HG02571 (cell line): ENCODE results near the gene UHRF1.
"Not testable (repeated sequence)": the region's sequence is repeated elsewhere in the genome, so short reads cannot be mapped to it uniquely, and the experiment has no call there.

Experiments
- ATAC-seq: cut with Tn5 transposase; IDR thresholded peaks from one replicate; pipeline ENCODE4 v1.9.1; 2021; ENCODE audit warnings: mild to moderate bottlenecking, moderate library complexity; ENCODE audit not compliant: unreplicated experiment

The UHRF1 gene

DNA sequence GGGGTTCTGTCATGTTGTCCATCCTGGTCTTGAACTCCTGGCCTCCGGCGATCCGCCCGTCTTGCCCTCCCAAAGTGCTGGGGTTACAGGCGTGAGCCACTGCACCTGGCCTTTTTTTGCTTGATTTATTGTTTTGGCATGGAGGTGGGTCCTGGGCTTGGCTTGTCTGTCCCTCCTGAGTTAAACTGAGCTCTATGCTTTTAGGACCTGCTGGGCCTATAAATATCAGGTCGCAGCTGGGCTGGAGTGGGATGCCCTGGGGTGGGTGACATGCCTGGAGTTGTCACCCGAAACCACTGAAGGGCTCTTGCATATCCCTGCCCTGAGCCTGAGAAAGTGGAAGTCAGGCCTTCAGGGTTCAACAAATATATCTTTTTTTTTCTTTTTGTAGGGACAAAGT is 12.2 kb upstream of the UHRF1 start:
- ATAC-seq, result no peak

DNA sequence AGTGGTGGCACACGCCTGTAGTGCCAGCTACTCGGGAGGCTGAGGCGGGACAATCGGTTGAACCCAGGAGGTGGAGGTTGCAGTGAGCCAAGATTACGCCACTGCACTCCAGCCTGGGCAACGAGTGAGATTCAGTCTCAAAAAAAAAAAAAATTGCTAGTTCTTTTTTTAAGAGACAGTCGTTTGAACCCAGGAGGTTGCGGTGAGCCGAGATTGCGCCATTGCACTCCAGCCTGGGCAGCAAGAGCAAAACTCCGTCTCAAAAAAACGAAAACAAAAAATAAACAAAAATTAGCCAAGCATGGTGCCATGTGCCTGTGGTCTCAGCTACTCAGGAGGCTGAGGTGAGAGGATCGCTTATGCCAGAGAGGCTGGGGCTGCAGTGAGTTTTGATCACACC is 8.4 kb upstream of the UHRF1 start:
- ATAC-seq, result not testable (repeated sequence)

GRCh38 chr19:4902796-4903195 is 6.5 kb upstream of the UHRF1 start, which contains the start of gene ARRDC5:
Gene ARRDC5, minus strand, starts transcription at chr19:4902896. Its CDS starts 71 bp downstream, at chr19:4902825.
- no peak for ATAC-seq

- no peak for ATAC-seq
These were observed 4.8 kb upstream of the UHRF1 start for GRCh38 chr19:4904481-4904880.

DNA sequence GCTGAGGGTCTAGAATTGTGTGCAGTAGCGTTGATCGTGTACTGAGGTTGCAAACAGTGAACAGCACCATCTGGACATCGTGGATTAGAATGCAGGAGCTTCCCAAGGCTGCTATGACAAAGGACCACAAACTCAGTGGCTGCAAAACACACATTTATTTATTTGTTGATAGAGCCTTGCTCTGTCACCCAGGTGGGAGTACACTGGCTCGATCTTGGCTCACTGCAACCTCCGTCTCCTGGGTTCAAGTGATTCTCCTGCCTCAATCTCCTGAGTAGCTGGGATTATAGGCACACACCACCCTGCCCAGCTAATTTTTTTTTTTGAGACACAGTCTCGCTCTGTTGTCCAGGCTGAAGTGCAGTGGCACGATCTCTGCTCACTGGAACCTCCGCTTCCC is 2.3 kb upstream of the UHRF1 start:
- ATAC-seq, result no peak

- ATAC-seq, result no peak
These were observed 941 bp upstream of the UHRF1 start for GRCh38 chr19:4908360-4908759.

DNA sequence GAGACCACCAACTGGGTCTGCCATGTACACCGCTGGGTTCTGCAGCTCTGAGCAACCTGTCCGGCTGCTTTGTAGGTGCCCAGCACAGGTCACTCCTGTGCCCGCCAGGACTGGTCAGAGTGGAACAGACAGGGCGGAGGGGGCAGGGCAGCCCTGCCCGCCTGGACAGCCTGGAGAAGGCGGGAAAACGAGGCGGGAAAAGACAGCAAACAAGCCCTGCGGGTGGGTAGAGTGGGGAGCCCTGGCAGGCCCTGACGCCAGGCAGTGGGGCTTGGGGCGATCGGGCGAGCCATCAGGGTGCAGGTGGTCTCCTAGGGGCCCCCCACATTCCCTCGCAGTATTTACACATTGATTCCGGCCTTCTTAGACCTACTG is 533 bp upstream of the UHRF1 start:
- ATAC-seq, result no peak

GRCh38 chr19:4909897-4910593 is 744 bp downstream of the UHRF1 start:
- peak; percentile 62 for ATAC-seq

DNA sequence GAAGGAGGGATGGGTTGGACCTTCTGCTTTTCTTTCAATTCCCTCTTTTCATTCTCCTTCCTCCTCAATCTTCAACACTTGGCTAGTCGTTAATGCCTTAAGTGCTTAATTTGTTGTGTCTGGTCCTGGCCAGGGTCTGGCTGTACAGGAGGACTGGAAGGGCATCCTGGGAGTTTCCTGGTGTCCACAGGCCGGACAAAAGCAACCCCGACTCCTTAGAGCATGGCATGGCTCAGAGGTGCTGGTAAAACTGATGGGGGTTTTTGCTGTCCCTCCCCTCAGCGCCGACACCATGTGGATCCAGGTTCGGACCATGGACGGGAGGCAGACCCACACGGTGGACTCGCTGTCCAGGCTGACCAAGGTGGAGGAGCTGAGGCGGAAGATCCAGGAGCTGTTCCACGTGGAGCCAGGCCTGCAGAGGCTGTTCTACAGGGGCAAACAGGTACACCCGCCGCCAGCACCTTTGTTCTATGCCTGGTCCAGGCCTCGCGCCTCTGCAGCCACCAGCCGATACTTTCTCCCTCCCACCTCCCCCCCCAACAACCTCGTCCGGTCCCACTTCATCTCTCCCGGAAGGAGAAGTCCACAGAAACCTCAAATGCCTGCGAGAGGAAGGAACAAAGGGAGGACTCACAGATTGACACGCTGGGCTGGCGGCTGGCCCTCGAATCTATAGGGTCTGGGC is 1.4 kb downstream of the UHRF1 start:
- no peak for ATAC-seq

- no peak for ATAC-seq
These were observed 2.0 kb downstream of the UHRF1 start for GRCh38 chr19:4911314-4911713.

DNA sequence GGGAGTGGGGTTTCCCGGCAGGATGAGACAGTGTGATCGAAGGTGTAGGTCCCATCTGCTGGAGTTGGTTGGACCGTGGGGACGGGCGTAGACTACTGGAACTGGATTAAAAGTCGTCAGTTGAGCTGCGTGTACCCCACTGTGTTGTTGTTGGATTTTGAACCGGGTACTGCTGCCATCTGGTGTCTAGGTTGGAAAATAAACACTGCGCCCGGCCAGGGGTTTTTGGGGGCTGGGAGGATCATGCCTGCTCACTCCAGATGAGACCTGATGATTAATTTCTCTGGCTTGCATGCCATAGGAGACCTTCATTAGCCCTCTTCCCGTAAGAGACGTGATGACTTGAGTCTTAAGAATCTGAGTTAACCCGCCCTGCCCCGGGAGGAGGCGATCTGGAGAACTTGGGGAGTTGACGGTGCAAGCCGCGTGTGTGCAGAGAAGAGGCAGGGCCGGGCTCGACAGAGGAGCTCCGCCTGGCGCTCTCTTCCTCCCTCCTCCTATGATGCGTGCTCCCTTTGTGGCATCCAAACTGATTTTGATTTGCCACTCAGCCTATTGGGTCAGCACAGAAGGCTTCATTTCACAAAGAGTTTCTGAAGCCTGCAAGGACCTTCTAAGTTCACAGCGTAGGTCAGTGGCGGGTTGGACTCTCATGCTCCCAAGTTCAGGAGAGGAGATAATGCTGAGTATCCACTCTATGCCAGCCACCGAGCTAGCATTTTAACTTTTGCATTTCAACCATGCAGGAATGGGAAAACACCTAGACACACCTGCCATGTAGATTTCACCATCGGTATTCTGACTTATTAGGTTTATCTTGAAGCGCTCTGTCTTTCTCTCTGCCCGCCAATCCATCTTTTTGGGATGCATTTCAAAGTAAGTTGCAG is 2.7 kb downstream of the UHRF1 start:
- ATAC-seq, result no peak

DNA sequence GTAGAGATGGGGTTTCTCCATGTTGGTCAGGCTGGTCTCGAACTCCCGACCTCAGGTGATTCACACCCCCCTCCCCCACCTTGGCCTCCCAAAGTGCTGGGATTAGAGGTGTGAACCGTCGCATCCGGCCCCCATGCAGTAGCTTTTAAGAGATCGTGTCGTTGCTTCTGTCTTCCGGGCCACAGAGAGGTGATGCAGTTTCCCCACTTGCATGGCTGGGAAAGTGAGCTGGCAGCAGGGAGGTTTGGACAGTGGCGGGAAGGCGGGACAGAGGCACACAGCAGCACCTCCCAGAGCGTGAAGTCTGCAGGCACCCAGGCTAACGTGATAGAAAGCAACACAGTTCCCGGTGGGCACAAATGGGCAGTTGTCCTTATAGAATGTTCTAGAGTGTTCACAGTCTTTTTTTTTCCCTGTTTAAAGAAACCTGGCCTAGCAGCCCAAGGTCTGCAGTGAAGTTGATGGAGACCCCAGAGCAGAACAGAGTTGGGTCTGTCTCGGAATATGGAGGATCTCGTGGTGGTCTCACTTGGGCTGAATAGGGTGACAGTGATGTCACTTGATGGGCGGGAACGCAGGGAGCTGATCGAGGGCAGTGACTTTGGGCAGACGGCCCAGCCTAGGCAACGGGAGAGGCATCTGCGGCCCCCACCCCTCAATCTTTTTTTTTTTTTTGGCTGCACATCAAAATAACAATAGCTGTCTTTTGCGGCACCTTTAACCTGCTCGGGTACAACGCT is 4.9 kb downstream of the UHRF1 start:
- ATAC-seq, result no peak

- no peak for ATAC-seq
These were observed 5.6 kb downstream of the UHRF1 start for GRCh38 chr19:4914736-4915501.

- ATAC-seq, result no peak
These were observed 7.2 kb downstream of the UHRF1 start for GRCh38 chr19:4916292-4917082.

GRCh38 chr19:4922530-4923275 is 13.4 kb downstream of the UHRF1 start:
- ATAC-seq, result no peak

- no peak for ATAC-seq
These were observed 14.0 kb downstream of the UHRF1 start for GRCh38 chr19:4923276-4923747.

- ATAC-seq, result no peak
These were observed 19.9 kb downstream of the UHRF1 start for GRCh38 chr19:4929186-4929585.

DNA sequence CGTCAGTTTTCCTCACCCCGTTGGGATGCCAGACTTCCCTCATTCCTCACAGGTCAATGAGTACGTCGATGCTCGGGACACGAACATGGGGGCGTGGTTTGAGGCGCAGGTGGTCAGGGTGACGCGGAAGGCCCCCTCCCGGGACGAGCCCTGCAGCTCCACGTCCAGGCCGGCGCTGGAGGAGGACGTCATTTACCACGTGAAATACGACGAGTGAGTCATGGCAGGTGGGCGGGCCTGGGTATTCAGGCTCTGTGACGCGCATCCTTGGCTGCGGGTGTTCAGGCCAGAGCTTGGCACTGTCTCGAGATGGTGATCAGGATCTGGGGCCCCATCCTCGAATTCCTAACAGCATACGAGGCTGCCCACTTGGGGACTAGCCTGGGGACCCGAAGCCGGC is 21.4 kb downstream of the UHRF1 start:
- ATAC-seq, result no peak

DNA sequence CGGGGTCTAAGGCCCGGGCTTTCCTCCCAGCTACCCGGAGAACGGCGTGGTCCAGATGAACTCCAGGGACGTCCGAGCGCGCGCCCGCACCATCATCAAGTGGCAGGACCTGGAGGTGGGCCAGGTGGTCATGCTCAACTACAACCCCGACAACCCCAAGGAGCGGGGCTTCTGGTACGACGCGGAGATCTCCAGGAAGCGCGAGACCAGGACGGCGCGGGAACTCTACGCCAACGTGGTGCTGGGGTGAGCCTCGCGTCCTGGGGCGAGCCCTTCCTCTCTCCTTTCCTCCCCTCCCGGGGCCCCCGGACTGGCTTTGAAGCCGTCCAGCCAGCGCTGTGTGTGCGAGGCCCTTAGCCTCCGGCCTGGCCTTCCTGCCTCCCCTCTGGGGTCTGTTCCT is 23.4 kb downstream of the UHRF1 start:
- ATAC-seq, result no peak
